ENCODE results near the gene ALCAM.

DNA sequence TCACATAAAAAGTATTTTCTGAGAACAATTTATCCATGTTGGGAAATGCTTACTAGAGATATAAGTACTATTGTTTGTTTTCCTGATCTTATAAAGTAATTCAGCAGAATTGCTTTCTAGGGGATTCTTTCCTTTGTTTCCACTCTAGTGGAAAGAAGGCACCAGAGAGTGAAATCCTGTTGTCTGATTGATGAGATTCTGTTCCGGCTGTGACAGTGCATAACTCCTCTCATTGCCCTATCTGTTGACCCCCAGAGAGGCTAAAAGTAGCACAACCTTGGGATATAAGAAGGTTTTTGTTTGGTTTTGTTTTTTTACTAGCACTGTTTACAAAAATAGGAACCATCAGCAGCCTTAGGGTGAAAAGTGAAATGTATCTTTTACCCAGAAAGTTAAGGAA, 114.1 kb downstream of the ALCAM start:
- TF ChIP-seq CREB1 (IDR thresholded peaks at IDR 0.05; ENCODE audit: low read depth) (no peak), EGR1 (IDR thresholded peaks at IDR 0.05) (no peak), RAD21 (IDR thresholded peaks at IDR 0.05; ENCODE audit: low read depth) (no peak), NFIC (IDR thresholded peaks at IDR 0.05) (no peak), TEAD4 (IDR thresholded peaks at IDR 0.05) (no peak), YY1 (IDR thresholded peaks at IDR 0.05; ENCODE audit: low read depth) (no peak)

Data from Ishikawa (cell line).